ENCODE data around the gene ROCK2. TPM values are rescaled to one million over a fixed set of nuclear protein-coding genes. Genes with fewer than 3 reads are reported as not detected.

The ROCK2 gene
- total and polyA plus RNA-seq, 2 of the 13 experiments (the other 11 are each of a cell fraction or from before 2014, with no cell fraction given): 38.1 to 119 TPM

DNA sequence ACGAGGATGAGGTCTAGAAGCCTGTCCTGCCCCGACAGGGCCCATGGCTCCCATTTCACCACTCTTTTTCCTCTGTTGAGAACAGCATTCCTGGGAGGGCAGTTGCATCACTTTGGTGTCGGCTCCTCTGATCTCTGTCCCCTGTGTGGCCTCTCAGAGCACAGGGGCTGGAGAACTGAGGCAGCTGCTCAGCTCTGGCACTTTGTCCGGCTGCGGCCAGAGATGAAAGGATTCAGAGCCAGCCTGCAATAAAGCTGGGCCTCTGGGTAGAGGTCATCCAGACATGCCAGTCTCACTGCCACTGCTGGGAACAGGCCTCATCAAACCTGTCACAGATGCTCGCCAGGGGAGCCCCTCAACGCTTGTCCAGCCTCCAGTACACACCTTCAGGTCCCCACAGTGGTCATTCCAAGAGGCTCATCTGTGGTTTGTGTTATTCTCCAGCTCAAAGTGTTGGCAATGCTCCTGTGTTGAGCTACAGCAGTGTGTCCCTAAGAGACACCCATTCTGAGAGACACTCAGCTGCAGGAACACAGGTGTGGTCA lies 13.1 kb upstream of the ROCK2 start (continued):
- TF ChIP-seq ZNF10 (CRISPR knock-in tag; IDR thresholded peaks at IDR 0.05; ENCODE audit: borderline replicate concordance, low read depth) (no peak), SMARCC2 (IDR thresholded peaks at IDR 0.05) (peak; percentile 48; the same call in 1 of the 2 replicates), NFRKB (IDR thresholded peaks at IDR 0.05) (no peak), FOSL1 (CRISPR knock-in tag; IDR thresholded peaks at IDR 0.05; ENCODE audit: borderline replicate concordance) (peak; percentile 72; the same call in 1 of the 2 replicates), PHB2 (IDR thresholded peaks at IDR 0.05; ENCODE audit: partially characterized antibody) (no peak), ZNF703 (CRISPR knock-in tag; IDR thresholded peaks at IDR 0.05; ENCODE audit: borderline replicate concordance) (peak; percentile 99), JARID2 (CRISPR knock-in tag; IDR thresholded peaks at IDR 0.05; ENCODE audit: insufficient replicate concordance) (peak; percentile 90), ZKSCAN8 (CRISPR knock-in tag; IDR thresholded peaks at IDR 0.05; ENCODE audit: borderline replicate concordance) (peak; percentile 98), RAD21 (CRISPR knock-in tag; IDR thresholded peaks at IDR 0.05) (peak; percentile 91), ZNF274 (CRISPR knock-in tag; IDR thresholded peaks at IDR 0.05) (peak; percentile 98), DMAP1 (CRISPR knock-in tag; IDR thresholded peaks at IDR 0.05) (peak; percentile 93), ZNF547 (CRISPR knock-in tag; IDR thresholded peaks at IDR 0.05) (peak; percentile 98), HDAC2 (CRISPR knock-in tag; IDR thresholded peaks at IDR 0.05) (peak; percentile 100), KDM3A (CRISPR knock-in tag; IDR thresholded peaks at IDR 0.05; ENCODE audit: low read depth) (peak; percentile 99), RCOR2 (CRISPR knock-in tag; IDR thresholded peaks at IDR 0.05) (peak; percentile 100), MATR3 (CRISPR knock-in tag; IDR thresholded peaks at IDR 0.05) (no peak), SYNCRIP (IDR thresholded peaks at IDR 0.05; ENCODE audit: insufficient read depth, low read depth, low read length) (no peak), ZNF546 (CRISPR knock-in tag; conservative IDR thresholded peaks at IDR 0.05) (peak; percentile 67; the same call in 1 of the 2 replicates)
- TF ChIP-seq, protein P1, sequence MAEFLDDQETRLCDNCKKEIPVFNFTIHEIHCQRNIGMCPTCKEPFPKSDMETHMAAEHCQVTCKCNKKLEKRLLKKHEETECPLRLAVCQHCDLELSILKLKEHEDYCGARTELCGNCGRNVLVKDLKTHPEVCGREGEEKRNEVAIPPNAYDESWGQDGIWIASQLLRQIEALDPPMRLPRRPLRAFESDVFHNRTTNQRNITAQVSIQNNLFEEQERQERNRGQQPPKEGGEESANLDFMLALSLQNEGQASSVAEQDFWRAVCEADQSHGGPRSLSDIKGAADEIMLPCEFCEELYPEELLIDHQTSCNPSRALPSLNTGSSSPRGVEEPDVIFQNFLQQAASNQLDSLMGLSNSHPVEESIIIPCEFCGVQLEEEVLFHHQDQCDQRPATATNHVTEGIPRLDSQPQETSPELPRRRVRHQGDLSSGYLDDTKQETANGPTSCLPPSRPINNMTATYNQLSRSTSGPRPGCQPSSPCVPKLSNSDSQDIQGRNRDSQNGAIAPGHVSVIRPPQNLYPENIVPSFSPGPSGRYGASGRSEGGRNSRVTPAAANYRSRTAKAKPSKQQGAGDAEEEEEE (CRISPR knock-in tag; IDR thresholded peaks at IDR 0.05; ENCODE audit: borderline replicate concordance): peak; percentile 98
- TF ChIP-seq, protein P2, sequence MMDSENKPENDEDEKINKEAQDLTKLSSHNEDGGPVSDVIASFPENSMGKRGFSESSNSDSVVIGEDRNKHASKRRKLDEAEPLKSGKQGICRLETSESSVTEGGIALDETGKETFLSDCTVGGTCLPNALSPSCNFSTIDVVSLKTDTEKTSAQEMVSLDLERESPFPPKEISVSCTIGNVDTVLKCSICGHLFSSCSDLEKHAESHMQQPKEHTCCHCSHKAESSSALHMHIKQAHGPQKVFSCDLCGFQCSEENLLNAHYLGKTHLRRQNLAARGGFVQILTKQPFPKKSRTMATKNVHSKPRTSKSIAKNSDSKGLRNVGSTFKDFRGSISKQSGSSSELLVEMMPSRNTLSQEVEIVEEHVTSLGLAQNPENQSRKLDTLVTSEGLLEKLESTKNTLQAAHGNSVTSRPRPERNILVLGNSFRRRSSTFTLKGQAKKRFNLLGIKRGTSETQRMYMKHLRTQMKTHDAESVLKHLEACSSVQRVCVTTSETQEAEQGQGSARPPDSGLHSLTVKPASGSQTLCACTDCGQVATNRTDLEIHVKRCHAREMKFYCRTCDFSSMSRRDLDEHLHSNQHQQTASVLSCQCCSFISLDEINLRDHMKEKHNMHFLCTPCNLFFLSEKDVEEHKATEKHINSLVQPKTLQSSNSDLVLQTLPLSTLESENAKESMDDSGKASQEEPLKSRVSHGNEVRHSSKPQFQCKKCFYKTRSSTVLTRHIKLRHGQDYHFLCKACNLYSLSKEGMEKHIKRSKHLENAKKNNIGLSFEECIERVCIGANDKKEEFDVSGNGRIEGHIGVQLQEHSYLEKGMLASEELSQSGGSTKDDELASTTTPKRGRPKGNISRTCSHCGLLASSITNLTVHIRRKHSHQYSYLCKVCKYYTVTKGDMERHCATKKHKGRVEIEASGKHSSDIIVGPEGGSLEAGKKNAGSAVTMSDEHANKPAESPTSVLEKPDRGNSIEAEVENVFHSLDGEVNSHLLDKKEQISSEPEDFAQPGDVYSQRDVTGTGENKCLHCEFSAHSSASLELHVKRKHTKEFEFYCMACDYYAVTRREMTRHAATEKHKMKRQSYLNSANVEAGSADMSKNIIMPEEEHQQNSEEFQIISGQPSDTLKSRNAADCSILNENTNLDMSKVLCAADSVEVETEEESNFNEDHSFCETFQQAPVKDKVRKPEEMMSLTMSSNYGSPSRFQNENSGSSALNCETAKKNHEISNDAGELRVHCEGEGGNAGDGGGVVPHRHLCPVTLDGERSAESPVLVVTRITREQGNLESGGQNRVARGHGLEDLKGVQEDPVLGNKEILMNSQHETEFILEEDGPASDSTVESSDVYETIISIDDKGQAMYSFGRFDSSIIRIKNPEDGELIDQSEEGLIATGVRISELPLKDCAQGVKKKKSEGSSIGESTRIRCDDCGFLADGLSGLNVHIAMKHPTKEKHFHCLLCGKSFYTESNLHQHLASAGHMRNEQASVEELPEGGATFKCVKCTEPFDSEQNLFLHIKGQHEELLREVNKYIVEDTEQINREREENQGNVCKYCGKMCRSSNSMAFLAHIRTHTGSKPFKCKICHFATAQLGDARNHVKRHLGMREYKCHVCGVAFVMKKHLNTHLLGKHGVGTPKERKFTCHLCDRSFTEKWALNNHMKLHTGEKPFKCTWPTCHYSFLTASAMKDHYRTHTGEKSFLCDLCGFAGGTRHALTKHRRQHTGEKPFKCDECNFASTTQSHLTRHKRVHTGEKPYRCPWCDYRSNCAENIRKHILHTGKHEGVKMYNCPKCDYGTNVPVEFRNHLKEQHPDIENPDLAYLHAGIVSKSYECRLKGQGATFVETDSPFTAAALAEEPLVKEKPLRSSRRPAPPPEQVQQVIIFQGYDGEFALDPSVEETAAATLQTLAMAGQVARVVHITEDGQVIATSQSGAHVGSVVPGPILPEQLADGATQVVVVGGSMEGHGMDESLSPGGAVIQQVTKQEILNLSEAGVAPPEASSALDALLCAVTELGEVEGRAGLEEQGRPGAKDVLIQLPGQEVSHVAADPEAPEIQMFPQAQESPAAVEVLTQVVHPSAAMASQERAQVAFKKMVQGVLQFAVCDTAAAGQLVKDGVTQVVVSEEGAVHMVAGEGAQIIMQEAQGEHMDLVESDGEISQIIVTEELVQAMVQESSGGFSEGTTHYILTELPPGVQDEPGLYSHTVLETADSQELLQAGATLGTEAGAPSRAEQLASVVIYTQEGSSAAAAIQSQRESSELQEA (CRISPR knock-in tag; IDR thresholded peaks at IDR 0.05; ENCODE audit: not compliant biosample characterization): peak; percentile 93

Data from HepG2 (cell line).